ENCODE results near the gene PFAS.
A peak's percentile ranks its signal among the peaks of the same experiment; 100 is the strongest.

The PFAS gene

DNA sequence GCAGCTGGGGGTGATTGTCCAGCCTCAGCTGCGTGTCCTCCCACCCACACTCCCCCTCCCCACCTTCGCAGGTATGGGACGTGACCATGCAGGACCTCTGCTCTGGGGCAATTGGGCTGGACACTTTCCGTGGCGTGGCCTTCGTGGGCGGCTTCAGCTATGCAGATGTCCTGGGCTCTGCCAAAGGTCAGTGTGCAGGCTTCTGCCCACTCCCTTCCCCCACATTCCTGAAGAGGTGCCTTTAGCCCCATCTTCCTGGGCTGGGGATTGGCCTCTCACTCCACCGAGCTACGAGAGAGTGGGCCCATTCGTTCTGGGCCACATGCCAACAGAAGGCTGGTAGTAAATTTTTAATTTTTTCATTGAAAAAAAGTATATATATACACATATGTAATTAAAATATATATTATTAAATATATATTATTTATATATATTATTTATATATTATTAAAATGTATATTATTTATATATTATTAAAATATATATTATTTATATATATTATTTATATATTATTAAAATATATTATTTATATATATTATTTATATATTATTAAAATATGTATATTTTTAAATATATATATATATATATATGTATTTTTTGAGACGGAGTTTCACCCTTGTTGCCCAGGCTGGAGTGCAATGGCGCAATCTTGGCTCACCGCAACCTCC, 18.5 kb downstream of the PFAS start:
- no peak for DNase-seq

DNA sequence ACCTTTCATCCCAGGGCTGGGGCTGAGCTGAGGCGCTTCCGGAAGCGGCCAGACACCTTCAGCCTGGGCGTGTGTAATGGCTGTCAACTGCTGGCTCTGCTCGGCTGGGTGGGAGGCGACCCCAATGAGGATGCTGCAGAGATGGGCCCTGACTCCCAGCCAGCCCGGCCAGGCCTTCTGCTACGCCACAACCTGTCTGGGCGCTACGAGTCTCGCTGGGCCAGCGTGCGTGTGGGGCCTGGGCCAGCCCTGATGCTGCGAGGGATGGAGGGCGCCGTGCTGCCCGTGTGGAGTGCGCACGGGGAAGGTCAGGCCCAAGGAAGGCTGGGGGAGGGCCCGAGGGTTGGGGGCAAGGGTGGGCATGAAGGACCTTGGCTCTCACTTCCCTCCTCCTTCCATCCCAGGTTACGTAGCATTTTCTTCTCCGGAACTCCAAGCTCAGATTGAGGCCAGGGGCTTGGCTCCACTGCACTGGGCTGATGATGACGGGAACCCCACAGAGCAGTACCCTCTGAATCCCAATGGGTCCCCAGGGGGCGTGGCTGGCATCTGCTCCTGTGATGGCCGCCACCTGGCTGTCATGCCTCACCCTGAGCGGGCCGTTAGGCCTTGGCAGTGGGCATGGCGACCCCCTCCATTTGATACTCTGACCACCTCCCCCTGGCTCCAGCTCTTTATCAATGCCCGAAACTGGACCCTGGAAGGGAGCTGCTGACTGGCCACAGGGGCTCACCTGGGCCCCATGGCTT, 19.6 kb downstream of the PFAS start:
- no peak for DNase-seq

DNA sequence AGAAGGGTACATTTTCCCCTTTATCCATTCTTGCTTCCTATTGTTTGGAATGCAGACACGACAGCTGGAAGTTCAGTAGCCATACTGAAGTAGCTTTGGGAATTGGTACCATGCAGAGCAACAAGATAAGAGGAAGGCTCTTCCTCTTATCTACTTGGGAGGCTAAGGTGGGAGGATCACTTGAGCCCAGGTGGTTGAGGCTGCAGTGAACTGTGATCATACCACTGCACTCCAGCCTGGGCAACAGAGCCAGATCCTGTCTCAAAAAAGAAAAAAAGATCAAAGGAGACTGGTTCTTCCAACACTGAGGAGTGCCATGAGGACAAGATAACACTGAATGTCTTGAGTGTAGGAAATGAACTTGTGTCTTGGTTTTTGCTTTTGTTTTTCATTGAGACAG, 23.3 kb downstream of the PFAS start:
- no peak for DNase-seq

DNA sequence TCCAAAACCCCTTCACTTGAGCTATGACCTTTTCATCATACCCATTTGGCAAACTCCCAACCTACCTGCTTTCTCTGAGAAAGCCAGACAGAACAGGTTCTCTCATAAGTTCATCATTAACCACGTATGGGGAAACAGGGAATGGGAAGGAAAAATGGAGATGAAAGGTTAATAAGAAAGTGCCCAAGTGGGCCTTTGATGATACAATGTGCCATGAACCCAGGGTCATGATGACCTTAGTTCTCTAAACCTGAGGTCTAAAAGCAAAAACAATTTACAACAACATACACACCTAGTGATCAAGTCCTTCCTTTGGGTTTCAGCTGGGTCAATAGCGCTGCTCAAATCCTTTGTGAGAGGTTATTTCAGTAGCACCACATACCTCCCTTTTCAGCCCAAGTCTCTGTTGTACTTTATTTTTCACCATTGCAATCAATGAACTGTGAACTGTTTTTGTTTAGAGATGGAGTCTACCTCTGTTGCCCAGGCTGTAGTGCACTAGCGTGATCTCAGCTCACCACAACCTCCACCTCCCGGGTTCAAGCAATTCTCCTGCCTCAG, 24.9 kb downstream of the PFAS start:
- DNase-seq, result no peak

DNA sequence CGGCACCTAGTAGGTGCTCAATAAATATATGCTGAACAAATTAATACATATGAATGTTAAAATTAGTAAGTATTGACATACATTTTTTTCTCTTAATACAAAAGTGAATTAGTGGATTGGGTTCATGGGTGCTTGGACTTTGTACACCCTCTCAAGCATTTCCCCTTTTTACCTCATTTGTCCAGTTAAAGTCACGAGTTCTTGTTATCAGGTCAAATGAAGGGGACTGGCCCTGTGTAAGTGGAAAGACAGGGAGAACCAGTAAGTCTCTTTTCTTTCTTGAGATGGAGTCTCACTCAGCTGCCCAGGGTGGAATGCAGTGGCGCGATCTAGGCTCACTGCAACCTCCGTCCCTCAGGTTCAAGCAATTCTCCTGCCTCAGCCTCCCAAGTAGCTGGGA, 25.7 kb downstream of the PFAS start:
- no peak for DNase-seq

DNA sequence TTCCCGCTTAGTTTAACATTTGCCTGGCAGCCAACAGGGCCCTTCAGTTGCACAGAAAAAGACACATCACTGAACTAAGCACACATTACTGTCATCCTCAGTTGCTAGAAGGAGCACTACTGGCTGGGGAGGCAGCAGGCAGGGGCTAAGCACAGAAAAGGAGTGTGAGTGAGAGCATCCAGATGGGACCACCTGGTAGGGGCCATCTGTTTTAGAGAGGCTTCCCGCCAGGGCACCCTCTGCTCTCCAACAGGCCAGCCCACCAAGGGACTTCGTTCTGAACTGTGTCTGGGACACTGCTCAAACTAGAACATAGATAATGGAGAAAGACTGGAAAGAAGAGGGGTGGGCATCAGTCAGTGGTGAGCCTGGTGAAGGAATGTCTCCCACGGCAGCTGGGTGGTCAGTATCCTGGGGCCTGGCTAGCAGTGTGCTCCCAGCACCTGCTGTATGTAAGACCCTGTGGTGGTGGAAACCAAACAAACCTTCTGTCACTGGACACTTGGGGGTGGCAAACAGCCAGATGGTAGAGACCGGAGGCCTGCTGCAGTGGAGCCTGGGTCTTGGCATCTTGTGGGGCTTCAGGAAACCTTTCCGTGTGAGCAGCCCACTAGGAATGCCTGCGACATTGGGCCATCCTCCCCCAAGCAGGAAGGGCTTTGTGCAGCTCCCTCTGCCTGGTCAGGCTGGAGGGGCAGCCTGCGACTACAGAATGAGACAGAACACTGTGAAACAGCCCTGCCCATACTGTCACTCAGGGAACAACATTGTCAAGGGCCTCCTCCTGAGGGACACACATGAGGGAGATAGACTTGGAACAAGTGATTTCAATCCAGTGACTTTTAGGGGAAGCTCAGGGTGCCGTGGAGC, 26.6 kb downstream of the PFAS start:
- DNase-seq, result no peak

DNA sequence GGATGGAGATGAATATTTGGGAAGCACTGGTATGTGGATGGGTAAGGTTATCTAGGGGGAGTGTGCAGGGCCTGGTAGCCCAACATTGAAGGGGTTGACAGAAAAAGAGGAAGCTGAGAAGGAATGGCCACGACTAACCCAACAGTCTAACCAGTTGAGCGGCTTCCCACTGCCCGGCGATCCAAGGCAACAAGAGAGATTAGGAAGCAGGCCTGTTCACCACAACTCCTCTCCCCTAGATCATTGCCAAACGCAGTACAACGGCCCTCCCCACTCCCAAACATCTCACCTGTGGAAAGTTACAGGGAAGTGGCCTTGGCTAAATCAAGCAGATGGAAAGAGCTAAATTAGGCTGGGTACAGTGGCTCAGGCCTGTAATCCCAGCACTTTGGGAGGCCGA, 28.2 kb downstream of the PFAS start:
- no peak for DNase-seq

DNA sequence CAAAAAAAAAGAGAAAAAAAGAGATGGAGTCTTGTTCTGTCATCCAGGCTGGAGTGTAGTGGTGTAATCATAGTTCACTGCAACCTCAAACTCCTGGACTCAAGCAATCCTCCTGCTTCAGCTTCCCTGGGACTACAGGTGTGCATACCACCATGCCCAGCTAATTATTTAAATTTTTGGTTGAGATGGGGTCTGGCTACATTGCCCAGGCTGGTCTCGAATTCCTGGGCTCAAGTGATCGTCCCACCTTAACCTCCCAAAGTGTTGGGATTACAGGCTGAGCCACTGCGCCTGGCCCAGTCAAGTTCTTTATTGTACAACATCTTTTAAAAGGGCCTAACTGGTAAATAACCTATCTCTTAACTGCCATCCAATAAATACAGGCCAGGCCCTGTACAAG, 33.3 kb downstream of the PFAS start:
- DNase-seq, result no peak

DNA sequence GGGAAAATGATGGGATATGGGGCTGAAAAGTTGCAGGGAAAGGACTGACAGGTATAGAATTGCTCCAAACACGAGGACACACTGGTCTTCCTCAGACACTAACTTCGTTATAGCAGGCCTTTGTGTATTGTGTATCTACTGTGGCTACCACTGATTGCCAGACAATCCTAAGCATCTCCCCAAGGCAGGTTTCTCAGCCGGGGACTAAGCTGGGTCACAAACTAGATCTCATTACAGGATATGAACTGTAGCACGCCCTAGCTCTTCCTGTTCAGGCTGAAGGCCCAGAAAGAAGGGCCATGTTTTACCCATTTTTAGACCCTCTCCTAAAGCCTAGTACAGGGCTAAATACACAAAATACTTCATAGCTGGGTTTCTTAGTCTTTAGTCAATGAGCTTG, 34.3 kb downstream of the PFAS start:
- no peak for DNase-seq

DNA sequence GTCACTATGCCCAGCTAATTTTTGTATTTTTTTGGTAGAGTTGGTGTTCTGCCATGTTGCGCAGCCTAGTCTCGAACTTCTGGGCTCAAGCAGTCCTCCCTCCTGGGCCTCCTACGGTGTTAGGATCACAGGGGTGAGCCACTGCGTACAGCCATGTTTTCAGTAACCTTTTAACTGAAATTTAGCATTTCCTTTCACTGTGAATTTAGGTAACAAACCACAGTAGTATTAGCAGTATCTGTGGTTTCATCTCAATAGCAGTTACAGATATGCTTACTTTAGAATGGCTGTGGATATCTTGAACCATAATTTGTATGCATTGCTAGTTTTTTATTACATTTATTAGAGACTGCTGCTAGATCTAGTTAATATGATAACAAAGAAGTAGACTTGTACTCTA, 35.0 kb downstream of the PFAS start:
- no peak for DNase-seq

DNA sequence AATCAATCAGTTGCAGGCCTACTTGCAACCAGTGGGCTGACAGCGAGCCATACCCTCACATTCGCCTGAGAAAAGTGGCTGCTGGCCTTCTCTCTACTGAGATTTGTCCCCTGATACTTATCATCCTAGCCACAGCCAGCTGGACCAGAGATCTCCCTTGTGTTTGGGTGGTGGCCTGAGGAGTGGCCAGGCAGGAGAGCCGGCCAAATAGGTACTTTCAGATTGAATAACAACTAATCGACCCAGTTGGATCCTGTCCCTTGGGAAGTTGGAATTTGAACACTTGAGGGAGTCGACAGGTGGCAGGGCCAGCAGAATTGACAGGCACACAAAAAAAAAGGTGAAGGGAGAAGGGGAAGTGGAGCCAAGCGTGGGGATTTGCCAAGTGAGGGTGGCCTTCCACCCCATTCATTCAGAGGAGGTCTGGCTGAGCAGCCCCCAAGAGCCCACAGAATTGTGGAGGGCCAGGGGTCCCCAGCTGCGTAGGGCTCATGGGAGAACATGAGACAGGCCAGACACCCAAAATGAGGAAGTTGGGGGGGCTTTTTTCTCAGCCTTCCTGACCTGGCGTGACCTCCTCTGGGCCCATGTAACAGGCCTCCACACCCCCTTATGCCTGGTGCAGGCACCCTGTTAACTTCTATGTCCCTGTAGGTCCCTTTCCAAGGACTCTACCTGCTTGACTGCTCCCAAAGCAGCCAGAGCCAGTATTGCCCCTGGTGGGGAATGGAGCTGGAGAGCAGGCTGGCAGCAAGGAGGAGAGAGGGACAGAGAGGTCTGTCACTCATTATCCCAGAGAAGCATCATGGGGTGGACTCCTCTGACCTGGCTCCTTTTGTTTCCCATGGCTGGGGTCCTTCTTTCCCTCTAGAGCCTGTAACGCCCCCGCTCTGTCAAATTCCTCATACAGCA, 36.4 kb downstream of the PFAS start:
- DNase-seq, result no peak

DNA sequence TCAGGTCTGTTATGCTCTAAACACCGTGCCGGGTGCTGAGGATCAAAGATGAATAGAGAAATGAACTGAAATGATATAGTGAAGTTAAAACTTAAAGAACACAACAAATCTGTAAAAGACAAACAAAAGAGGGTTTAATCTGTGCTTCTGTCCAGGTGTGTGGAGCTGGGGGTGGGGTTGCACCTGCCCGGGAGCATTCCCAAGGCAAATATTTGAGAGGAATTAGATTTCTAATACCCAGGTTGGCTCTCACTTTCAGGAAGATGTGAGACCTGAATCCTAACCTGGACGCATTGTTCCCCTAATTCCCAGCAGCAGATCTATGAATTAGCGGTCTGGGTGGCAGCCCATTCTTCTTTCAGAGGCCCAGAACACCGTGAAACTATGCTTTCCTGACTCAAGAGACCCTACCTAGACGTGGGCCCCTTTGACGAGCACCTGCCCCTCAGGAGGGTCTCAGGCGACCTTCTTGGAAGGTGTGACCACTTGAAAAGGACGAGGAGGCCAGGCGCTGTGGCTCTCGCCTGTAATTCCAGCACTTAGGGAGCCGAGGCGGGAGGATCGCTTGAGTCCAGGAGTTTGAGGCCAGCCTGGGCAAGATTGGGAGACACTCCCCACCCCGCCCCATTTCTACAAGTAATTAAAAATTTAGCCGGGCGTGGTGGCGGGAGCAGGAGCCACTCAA, 38.7 kb downstream of the PFAS start:
- no peak for DNase-seq

DNA sequence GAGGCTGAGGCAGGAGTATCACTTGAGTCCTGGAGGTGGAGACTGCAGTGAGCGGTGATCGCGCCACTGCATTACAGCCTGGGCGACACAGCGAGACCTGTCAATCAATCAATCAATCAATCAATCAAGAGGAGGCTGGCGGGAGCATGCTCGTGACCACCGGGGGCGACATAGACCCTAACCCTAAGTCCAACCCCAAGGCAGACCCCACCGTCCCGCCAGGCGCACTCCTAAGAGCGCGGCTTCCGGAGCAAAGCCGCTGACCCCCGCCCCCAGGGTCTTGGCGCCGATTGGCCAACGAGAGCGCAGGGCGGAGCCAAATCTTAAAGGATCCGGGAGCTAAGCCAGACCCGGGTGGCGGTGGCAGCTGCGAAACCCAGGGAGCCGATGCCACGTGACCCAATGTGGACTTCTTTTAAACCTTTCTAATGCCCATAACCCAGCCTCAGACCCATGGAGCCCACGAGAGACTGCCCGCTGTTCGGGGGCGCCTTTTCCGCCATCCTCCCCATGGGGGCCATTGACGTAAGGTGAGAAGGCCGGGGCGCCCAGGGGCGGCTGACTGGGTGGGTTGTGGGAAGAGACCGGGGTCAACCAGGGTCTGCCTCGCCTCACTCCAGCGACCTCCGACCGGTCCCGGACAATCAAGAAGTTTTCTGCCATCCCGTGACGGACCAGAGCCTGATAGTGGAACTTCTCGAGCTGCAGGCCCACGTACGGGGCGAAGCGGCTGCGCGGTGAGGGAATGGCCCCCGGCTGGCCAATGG, 39.4 kb downstream of the PFAS start, which contains the start of gene RANGRF:
Gene RANGRF (plus strand): TSS at position 335 of the 767 bp plus-strand sequence. CDS start 119 bp downstream, at position 454.
- DNase-seq, result peak; percentile 96

DNA sequence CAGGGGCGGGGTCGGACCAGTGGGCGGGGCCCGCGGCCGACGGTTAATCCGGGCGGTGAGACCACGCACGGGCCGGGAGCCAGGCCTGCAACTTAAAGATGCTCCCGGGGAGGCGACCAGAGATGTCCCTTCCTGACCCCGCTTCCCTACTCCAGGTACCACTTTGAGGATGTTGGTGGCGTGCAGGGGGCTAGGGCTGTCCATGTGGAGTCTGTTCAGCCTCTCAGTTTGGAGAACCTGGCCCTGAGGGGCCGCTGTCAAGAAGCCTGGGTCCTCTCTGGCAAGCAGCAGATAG, 40.0 kb downstream of the PFAS start:
- no peak for DNase-seq

DNA sequence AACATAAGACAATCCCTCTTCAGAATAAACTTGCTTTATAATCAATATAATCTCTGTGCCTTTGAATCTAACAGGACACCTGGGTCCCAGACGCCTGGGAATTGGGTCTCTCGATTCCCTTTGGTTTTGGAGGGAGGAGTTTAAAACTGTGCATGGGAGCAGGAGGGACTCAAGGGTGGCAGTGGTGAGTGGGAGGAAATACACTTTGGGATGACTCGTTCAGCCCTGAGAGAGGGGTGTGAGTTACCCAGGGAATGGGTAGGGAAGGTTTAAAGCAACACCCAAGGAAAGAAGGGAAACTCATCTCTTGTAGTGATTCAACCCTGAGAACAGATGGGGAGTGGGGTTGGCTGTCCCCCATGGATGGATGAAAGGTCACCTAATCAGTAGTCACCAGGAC, 41.0 kb downstream of the PFAS start:
- no peak for DNase-seq

DNA sequence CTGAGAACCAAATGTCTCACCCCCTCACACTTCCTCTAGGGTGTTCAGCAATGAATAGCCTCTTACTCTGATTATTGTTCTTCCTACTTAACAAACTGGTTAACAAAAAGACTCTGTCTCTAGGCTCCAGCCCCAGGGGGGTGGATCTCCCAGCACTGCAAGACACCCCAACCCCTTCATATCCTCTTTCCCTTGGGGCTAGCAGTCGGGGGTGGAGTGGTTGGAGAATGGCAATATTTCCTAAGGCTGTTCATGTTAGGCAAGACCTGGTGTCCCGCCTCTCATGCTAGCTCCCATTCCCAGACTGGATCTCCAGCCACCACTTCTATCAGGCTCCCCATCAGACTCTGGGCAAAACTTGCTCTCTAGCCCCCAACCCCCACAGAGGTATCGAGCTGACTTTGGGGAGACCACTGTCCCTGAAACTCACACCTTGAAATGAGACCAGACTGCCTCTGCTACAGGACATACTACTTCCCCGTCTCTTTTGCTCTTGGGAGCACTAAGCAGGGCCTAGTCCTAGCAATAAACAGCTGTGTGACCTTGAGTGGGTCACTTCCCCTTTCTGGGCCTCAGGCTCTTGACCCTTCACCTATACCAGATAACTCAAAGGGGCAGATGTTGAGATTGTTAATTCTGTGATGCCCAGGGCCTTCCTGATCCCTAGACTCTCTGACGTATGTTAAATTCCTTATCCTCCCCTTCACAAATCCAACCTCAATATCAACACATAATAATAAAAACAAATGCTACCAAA, 43.7 kb downstream of the PFAS start:
- no peak for DNase-seq

DNA sequence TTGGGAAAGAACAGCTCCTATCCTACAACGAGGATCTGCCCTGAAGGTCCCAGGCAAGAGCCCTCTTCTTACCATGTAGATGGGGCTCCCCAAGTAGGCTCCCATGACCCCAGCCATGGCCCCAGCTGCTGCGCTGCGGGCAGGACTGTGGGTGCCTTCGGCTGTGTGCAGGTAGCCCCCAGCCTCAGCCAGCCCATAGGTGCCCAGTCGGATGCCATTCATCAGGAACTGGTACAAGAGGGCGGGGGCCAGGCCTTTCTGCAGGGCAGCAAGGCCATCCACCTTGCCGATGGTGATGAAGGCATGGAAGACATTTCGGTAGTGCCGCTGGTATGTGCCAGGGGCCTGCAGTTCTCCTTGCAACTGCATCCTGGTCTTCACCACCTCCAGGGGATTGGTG, 45.3 kb downstream of the PFAS start:
- DNase-seq, result no peak

DNA sequence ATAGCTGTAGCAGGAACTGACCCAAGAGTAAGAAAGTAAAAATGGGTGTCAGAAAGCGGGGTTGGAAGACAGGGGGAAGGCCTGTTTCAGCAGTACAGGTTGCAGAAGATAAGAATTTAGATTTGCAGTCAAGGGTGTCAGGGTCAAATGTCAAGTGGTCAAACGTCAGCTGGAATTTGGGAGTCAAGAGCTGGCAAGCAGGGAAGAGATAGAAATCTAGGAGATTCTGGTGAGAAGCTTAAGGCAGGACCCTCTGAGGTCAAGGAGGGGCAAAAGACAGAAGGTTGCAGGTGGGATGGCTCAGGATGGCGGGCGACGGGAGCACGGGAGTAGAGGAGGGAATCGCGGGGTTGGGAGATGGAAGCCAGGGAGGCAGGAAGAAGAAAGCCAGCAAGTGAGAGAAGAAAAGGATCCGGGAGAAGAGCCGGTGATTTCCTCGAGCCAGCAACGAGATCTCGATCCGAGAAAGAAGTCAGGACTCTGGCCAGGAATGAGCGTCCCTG, 45.8 kb downstream of the PFAS start:
- no peak for DNase-seq

DNA sequence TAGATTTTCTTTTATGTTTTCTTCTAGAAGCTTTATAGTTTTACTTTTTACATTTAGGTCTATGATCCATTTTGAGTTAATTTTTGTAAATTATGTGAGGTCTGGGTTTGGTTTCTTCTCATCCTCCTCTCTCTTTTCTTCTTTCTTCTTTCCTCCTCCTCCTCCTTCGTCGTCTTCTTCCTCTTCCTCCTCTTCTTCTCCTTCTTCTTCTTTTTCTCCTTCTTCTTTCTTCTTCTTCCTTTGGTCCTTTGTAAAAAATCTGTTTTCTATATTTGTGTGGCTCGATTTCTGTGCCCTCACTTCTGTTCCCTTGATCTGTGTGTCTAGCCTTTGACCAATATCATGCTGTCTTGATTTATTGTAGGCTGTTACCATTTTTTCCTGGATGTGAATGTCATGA, 51.1 kb downstream of the PFAS start:
- DNase-seq, result no peak

DNA sequence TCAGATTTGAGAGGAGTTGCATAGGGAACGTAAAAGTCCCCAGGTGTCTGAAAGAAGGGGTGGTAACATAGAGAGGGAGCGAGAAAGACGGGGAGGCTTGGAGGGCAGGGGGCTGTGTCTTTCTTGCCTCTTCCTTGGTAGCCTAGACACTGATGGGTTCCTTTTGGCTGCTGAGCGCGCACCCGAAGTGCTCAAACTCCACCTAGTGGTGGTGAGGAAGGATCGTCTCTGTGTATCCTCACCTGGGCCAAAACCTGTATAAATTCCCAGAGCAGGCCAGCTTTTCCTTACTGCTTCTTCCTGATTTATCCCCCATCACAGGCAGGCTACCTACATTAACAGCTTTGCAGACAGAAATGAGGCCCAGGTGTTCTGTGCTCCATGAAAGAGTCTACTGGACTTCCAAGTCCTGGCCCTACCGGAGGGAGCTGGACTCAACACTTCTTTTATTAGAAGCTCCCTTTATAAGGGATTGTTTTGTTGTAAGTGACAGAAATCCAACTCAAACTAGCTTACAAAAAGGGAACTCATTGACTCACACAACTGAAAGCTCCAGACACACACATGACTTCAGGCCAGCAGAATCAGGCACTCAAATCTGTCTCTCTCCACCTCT, 51.6 kb downstream of the PFAS start:
- peak; percentile 89 for DNase-seq
